AML-193 (cell line): ENCODE measurements around the gene BLOC1S5.
"Not testable (repeated sequence)": the region's sequence is repeated elsewhere in the genome, so short reads cannot be mapped to it uniquely, and the experiment has no call there.

ENCODE experiments used
- DNase-seq, 2 experiments: peaks; one replicate each; lab custom pipeline; 2025; lab: John Stamatoyannopoulos, UW

Gene BLOC1S5

GRCh38 chr6:8043221-8043620, 21.0 kb downstream of the BLOC1S5 start:
- DNase-seq: no peak

DNA sequence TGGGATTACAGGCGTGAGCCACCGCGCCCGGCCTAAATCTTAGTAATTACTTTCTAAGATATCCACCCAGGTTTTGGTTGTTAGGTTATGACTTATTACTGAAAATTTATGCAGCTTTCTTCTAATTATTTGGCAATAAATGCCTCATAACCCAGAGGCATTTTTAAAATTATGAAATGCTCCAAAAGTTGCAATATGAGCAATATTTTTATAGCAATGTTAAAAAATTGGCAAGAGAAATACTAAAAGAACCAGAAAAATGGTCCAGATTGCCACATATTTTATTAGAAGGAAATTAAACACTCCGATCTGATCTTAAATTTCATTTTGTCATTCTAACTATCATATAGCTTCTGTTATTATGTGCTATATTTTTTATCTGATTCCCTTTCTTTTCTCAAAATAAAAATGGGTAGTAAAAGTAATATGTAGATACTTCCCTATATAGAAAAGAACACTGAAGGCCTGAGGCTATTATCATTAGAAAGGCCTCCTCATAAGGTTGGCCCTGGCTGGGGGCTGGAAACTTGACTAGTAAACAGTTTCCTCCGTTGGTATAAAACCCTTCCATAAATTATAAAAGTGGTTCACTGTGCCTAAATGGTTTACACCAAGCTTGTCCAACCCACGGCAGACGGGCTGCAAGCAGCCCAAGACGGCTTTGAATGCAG, 22.1 kb downstream of the BLOC1S5 start:
- DNase-seq: no peak

DNA sequence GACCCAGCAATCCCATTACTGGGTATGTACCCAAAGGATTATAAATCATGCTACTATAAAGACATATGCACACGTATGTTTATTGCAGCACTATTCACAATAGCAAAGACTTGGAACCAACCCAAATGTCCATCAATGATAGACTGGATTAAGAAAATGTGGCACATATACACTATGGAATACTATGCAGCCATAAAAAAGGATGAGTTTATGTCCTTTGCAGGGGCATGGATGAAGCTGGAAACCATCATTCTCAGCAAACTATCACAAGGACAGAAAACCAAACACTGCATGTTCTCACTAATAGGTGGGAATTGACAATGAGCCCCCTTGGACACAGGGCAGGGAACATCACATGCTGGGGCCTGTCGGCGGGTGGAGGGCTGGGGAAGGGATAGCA, 30.1 kb downstream of the BLOC1S5 start:
- DNase-seq: not testable (repeated sequence)

DNA sequence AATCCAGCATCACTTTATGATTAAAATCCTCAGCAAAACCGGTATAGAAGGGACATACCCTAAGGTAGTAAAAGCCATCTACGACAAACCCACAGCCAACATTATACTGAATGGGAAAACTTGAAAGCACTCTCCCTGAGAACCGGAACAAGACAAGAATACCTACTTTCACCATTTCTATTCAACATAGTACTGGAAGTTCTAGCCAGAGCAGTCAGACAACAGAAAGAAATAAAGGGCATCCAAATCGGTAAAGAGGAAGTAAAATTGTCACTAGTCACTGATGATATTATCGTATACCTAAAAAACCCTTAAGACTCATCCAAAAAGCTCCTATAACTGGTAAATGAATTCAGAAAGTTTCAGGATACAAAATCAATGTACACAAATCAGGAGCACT, 33.3 kb downstream of the BLOC1S5 start:
- DNase-seq: no peak

DNA sequence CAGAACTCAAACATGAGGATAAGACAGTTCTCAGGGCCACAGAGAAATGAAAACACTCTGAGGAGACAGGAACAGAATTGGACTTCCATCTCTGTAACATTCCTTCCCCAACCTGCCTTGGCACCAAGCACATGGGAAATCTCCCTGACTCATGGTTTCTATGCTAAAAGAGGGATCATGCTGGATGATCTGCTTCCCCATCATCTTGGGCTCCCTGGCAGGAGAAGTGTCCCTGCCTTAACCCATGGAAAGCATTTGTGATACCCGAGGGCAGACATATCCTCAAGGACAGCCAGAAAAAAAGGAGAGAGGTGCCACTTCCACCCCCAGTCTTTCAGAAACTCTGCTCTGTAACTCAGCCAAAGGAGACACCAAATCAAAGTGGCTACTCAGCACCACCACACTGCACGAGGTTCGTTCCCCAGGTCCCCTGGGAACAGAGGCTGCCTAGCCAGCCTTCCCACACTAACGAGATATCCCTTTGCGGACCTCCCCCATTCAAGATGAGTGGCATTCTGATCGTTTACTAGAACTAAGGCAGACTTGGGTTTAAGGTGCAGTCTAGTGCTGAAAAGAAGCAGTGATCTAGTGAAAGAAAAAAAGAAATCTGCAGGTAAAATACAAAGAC, 34.8 kb downstream of the BLOC1S5 start:
- no peak for DNase-seq

GRCh38 chr6:8027965-8028651, 36.1 kb downstream of the BLOC1S5 start:
- DNase-seq: no peak

- no peak for DNase-seq
Observed at GRCh38 chr6:8026800-8027199, 37.4 kb downstream of the BLOC1S5 start.

DNA sequence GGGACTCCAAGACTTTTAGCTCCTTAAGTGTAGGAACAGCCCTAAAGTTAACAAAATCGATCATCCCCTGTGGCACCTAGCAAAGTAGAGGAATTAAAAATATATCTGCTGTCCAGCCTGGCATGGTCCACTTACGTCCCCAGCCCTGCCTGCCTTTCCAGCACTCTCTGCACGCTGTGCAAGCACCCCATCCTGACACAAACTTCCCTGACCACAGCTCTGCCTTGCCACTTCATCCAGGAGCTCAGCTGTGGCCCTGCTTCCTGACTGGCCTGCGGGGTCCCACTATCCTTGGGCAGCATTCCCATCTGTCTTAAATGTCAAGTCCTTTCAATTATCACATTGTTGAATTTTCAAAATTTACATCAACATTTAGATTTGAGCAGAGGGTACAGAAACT, 39.0 kb downstream of the BLOC1S5 start:
- no peak for DNase-seq

DNA sequence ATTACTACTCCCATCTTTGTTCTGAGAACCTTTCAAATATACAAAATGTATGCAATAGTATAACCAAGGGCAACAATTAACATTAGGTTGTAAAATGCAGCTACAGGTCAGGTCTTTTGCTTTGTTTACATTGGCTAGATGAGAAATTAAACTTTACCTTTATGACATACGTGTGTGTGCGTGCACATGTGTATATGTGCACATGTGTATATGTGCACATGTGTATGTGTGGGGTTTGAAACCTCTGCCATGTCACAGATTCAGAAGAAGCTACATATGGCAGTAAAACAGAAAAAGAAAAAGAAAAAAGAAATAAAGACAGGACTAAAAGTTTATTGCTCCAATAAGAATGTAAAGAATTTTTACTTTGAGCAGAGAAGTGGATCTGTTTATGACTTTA, 40.6 kb downstream of the BLOC1S5 start:
- no peak for DNase-seq

- DNase-seq: no peak
Observed at GRCh38 chr6:8020083-8020482, 44.1 kb downstream of the BLOC1S5 start.

DNA sequence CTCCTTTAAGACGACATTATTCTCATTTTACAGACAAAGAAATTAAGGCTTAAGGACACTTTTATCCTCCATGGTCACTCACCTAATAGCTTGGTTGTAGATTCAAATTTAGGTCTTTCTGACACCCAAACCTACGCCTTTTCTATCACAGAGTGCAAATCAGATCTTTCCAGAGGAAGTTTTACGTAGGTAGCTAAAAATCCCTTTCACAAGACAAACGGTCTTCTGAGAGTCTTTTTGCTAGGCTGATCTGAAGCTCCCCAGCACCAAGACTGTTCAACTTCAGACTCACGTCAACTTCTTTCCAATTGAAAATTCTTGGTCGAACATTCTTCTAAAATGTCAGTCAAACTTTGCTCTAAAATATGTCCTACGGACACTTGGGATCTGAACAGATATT, 46.5 kb downstream of the BLOC1S5 start:
- DNase-seq: no peak

- no peak for DNase-seq
Observed at GRCh38 chr6:8017276-8017701, 46.9 kb downstream of the BLOC1S5 start.

DNA sequence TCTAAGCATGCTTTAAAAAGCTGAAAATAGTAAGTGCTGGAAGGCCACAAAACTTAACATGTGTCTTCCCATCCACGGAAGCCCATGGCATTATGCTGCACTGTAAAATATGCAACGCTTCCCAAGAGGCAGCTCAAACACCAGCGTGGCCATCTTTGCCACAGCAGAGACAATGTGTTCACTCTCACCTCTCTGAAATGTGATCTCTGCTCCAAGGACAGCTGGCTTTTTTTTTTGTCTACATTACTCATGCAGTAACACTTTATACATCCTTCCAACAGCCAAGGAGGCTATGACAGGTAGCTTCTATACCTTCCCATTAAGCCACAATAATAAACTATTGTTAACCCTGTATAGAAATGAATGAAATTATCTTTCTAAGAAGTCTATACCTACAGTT, 49.2 kb downstream of the BLOC1S5 start:
- DNase-seq: no peak

DNA sequence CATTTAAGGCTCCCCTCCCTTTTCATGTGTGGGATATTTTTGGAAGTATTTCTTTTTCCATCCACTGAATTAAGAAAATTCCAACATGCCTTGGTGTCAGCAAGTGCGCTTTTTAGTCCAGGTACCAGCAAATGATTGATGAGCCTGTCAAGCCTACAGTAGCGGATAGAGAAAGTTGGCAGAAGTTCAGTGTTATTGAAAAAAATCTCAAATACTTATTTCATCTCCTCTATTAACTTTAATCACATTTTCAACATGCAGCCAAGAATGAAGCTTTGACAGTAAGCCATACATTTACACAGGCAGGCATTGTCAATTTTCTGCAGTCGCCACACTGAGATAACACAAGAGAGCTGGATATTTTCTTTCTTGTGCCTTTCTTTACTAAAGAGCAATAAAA, 50.4 kb downstream of the BLOC1S5 start:
- DNase-seq: no peak

DNA sequence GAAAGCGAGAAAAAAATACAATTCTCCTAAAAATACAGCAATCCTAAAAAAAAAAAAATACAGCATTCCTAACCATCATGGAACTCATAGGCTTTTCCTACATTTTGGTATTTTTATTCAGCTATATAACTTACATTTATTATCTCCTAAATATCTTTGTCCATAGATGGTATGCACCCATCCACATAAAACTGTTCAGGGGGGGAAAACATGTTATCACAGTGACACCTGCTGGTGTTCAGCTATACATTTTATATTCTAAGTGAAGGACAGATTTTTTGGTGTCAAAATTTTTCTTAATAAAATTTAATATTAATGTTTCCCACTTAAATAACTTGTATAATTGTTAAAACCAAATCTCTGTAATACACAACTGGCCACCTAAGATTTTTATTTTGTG, 58.0 kb downstream of the BLOC1S5 start:
- DNase-seq: peak; percentile 56 to 63

DNA sequence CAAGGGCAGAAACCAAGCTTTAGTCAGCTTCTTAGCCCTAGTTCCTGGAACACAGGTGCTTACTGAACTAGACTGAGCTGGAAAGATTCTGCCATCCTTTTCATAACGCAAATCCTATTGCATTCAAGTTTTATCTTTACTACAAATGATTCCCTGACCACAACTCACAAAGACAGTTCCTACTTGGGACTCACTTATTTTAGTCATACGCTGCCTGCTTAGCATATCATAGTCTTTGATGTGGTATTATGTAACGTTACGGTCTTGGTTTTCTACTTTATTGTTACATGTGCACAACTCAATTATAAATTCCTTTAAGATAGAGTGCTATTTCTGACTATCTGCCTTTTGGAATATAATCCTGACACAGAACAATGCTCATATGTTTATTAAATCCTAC, 59.1 kb downstream of the BLOC1S5 start:
- DNase-seq: no peak

GRCh38 chr6:8000636-8001035, 63.6 kb downstream of the BLOC1S5 start:
- DNase-seq: no peak

DNA sequence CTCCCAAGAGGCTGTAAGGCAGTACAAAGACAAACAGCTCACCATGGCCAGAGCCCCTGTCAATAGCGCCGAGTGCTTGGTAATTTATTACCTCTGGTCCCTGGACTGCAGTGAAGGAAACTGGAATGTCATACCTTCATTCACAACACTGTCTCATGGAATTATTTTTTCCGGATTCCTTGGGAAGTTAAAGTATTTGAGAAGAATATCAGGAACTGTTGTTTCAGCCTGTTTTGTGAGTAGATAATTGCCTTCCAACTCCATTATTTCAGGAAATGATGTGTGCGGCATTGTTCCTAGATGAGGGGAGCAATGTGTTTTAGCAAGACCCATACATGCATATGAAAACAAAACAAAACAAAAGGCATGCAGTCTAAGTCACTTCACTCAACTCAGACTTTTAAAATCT, 64.0 kb downstream of the BLOC1S5 start:
- no peak for DNase-seq

DNA sequence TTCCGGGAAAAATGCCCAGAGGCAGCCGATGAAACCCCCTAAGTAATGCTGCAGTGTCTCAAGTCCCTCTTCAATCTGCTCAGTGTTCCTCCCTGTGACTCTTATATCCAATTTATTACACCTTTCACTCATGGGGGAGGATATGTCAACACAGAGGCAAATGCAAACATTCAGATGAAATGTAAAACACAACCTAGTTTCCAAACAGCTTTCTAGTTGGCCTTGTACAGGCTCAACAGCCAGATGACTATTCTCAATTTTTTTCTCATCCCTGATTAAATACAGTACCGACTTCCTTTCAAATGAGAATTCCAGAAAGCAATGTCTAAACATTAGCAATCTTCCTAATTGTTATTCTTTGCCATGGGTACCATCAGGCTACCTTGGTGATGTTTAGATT, 65.0 kb downstream of the BLOC1S5 start:
- DNase-seq: no peak

DNA sequence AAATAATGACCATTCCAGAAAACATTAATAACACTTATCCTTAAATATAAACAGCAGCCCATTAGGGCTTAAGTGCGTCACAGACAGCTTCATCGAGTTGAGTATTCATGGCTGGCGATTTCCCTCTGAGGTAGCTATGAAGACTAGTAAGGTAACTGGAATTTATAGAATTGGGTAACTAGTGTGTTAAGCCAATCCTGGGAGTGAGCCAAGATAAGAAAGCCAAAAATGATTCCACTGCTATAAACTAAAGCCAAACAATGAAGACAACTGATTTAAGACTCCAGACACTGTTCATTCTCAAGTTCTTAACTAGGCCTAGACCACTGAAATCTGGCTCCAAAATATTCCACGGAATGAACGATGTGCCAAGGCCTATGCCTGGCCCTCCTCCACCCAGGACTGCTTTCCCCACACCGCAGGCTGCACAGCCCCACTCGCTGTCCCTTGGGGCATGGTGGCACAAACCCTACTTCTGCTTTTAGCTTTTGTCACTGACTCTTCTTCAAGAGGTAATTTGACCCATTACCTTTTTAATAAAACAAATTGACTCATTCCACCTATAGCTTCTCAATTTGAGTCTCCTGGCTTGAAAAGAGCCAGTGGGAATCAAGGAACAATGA, 66.0 kb downstream of the BLOC1S5 start:
- no peak for DNase-seq

GRCh38 chr6:7997286-7997685, 66.9 kb downstream of the BLOC1S5 start:
- no peak for DNase-seq

- no peak for DNase-seq
Observed at GRCh38 chr6:7996538-7997111, 67.6 kb downstream of the BLOC1S5 start.

DNA sequence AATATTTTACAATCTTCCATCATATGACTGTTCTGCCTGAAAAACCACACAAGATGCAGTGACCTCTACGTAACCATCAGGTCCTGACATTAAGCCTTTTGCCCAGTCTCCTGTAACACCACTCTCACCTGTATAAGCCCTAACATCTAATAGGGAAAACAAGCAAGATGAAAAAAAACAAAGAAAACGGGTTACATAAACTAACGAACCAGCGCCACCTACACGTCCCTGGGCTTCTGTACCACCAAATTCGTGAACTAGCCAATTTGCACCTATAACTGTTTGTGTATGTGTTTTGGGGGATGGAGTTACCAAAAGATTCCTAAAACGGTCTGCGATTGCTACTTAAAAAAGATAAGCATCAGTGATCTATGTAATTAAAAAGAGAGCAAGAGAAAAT, 70.2 kb downstream of the BLOC1S5 start:
- DNase-seq: no peak
